Left forelimb (tissue), 1 donor: Measurements from ENCODE around the gene ATP12A.

Source experiments
- DNase-seq: peaks from one replicate; pipeline ENCODE4 v3.0.0-alpha.2; 2018; ENCODE audit warnings: low spot score

The ATP12A gene

GRCh38 chr13:24663586-24663985 lies 16.6 kb upstream of the ATP12A start:
- DNase-seq: no peak

DNA sequence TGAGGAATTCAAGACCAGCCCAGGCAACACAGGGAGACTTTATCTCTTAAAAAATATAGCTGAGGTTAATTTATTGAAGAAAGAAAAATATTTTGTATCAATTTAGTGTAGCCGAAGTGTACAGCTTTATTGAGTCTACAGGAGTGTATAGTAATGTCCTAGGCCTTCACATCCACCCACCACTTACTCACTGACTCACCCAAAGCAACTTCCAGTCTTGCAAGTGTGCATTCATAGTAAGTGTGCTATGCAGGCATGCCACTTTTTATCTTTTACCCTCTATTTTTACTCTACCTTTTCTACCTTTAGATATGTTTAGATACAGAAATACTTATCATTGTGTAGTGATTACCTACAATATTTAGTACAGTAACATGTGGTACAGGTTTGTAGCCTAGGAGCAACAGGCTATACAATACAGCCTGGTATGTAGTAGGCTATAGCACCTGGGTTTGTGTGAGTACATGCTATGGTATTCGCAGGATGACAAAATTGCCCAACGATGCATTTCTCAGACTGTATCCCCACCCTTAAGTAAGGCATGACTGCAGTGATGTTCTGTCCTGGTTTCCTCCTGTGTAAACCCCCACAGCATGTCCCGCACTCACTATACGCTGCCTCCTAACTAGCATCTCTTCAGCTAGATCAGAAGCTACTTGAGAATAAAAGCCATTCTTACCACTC lies 15.3 kb upstream of the ATP12A start:
- DNase-seq: no peak

GRCh38 chr13:24668511-24668910 lies 11.7 kb upstream of the ATP12A start:
- DNase-seq: peak; percentile 9

DNA sequence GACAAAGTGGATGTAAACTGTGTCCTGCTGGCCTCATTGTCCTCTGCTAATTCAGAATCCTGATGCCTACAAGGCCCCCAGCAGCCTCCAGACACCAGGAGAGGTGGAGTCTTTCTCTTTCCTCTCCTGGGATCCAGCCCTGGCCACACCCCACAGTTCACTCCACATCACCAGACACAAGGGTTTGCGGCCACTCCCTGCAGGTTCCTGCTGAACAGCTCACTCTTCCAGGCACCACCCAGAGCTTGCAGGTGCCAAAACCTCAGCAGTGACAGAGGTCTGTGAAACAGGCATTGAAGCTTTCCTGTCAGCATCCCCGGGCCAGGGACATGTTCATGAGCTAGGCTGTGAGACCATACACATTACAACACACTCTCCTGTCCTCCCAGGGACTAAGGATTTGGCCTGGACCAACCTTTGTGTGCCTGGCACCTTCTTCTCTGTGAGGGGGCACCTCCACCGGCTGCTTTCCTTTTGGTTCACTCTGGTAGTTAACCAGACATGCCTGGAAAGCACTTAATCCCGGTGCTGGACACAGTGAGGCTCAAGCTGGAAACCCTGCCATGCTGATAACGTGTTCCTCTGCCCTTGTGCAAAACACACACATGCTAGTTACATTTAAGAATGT lies 11.1 kb upstream of the ATP12A start:
- DNase-seq: peak; percentile 59

GRCh38 chr13:24670174-24670573 lies 10.0 kb upstream of the ATP12A start:
- DNase-seq: peak; percentile 25

GRCh38 chr13:24670961-24671381 lies 9.2 kb upstream of the ATP12A start:
- DNase-seq: peak; percentile 61

DNA sequence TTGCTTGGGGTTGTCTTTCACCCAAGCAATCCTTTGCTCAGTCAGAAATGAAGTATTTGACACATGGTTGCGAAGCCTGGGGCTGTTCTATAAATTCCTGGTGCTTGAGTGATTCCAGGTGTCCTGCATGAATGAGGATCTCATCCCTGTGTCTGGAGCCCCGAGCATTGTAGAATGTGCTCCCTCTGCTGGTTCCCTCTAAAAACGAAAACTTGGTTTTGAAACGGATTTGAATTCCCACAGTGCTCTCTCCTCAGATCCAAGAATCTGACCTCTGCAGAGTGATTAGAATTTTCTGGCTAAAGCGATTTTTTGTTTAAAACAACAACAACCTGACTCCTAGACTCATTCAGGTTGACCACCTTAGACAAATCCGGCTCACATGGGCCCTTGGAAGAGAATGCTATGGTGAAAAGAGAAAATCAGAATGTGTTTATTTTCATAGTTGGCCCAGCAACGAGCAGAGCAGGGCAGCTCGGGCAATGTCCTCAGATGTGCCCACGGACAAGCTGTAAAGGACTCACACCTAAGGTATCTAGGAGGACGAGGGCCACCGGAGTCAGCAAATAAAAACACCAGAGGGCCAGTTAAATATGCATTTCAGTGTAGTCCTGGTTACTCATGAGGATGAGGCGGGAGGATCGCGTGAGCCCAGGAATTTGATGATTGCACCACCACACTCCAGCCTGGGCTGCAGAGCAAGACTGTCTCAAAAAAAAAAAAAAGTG lies 8.7 kb upstream of the ATP12A start:
- DNase-seq: peak; percentile 55

- DNase-seq: peak; percentile 9
Observed at GRCh38 chr13:24672141-24673132, 7.8 kb upstream of the ATP12A start.

DNA sequence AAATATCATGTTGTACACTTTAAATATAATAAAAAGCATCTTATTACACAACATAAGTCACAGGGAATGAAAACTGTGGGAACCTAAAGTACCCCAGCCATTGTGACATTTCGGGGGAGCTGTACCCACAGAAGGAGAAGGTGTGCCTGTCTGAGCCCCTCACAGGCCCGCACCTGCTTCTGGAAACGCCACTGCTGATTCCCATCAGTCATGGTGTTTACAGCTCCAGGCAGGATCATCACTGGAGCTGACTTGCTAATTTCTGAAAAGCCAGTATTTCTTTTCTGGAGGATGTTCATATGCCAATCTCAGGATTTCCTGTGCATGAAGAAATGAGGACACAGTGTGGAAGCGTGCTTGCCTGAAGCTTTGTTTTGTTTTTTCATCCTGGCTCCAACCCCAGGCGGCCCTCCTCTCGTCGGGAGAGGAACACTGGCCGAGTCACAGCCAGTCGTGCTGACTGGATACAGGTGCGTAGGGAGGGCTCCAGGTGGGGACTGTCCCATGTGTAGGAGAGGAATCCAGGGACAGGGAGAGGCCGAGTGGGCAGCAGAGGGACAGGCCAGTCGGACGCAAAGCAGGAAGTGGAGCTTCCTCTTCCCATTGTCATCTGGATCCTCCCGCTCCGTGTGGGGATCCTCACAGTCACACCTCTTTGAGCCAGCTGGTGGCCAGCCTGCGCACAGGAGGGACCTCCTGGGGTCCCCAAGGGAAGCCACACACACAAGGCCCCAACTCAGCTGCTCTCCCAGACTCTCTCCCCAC lies 4.2 kb upstream of the ATP12A start:
- DNase-seq: peak; percentile 41

- DNase-seq: peak; percentile 14
Observed at GRCh38 chr13:24678151-24678550, 2.1 kb upstream of the ATP12A start.

DNA sequence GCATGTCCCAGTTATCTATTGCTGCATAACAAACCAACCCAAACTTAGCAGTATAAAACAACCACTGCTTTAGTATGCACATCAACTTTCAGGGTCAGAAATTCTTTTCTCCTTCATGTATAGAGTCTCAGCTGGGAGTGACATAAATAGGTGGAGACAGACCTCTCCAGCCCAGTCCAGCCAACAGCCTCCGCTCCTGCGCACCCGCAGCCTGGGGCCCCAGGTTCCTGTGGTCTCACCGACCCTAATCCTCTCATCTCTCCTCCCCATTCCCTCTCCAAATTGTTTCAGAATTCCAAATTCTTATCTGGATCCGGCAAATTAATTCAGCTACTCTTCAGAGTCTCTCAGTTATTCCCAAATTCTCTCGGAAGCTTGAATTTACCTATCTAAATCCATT lies 522 bp upstream of the ATP12A start:
- peak; percentile 5 for DNase-seq

DNA sequence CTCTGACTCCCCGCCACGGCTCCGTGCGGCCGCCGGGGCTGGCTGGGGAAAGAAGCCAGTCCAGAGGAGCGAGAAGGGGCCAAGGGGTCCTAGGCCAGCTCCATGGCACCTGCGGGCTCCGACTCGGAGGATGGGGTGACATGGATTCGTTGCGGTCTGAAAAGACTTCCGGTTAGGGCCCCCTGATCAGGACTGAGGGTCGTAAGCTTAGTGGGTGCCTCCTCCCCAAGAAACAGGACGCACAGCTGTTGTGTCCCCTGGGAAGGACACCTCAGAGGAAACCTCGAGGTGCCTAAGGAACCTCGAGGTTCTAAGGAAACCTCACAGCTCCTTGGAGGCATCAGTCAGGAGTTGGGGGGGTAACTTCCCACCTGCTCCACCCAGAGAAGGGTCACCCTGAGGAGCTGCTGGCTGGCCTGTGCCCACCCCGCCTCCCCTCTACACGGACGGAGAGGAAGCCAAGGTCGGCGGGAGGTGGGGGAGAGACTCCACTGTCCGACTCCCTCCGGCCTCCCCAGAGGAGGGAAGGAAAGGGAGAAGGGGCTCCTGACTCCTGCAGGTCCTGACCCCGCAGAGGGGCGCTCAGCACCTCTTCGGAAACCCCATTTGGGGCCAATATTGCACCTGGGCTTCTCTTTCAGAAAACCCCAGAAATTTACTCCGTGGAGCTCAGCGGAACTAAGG lies 855 bp downstream of the ATP12A start:
- peak; percentile 61 for DNase-seq

- DNase-seq: no peak
Observed at GRCh38 chr13:24681930-24682329, 1.7 kb downstream of the ATP12A start.

GRCh38 chr13:24682353-24682752 lies 2.1 kb downstream of the ATP12A start:
- peak; percentile 20 for DNase-seq

- no peak for DNase-seq
Observed at GRCh38 chr13:24683351-24683750, 3.1 kb downstream of the ATP12A start.

GRCh38 chr13:24683838-24684599 lies 3.8 kb downstream of the ATP12A start:
- peak; percentile 70 for DNase-seq

DNA sequence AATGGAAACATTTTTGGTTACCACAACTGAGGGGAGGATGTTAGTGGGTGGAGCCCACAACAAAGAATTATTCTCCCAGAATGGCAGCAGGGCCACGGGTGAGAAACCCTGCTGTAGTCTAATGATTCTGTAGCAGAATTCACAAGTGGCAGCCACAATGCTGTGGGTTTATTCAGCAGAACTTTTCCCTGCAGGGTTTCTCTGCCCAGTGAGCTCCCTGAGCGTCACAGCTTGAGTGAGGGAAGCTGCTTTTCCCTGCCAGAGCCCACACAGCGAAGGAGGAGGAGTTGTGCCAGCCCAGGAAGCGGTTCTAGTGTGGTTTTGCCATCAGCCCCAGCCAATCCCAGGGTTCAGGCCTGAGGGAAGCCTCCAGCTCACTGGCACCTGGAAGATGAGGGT lies 4.4 kb downstream of the ATP12A start:
- DNase-seq: no peak

GRCh38 chr13:24685314-24685713 lies 5.1 kb downstream of the ATP12A start:
- no peak for DNase-seq

GRCh38 chr13:24687611-24688010 lies 7.4 kb downstream of the ATP12A start:
- DNase-seq: no peak

GRCh38 chr13:24688111-24688510 lies 7.9 kb downstream of the ATP12A start:
- DNase-seq: no peak
